ENCODE measurements around the gene BMX. TPM values are rescaled to one million over a fixed set of nuclear protein-coding genes. Genes with fewer than 3 reads are reported as not detected.

Gene BMX
- total RNA-seq, 1 donor from 2014 or later: not detected

GRCh38 chrX:15468036-15468435 lies 32.6 kb upstream of the BMX start:
- Histone ChIP-seq H3K27me3 (ENCODE audit: control insufficient read depth, insufficient read depth, low read length) (no peaks in the 10 kb centered on the region), H3K4me3 (ENCODE audit: low read depth, low read length) (no peak overlapping the region), H3K36me3 (ENCODE audit: control insufficient read depth, insufficient read depth, low read length) (no peaks in the 10 kb centered on the region)
- peak; percentile 22 for TF ChIP-seq CTCF (IDR thresholded peaks at IDR 0.05; ENCODE audit: insufficient read depth, low read length, poor library complexity, severe bottlenecking)
- DNase-seq (ENCODE audit: low read depth): no peak

- H3K27me3 ChIP-seq (ENCODE audit: control insufficient read depth, insufficient read depth, low read length): no peaks in the 10 kb centered on the region
- H3K4me3 ChIP-seq (ENCODE audit: low read depth, low read length): no peak overlapping the region
- no peaks in the 10 kb centered on the region for H3K36me3 ChIP-seq (ENCODE audit: control insufficient read depth, insufficient read depth, low read length)
- no peak for TF ChIP-seq CTCF (IDR thresholded peaks at IDR 0.05; ENCODE audit: insufficient read depth, low read length, poor library complexity, severe bottlenecking)
- no peak for DNase-seq (ENCODE audit: low read depth)
Measured at GRCh38 chrX:15469613-15470012, 31.0 kb upstream of the BMX start.

GRCh38 chrX:15471028-15471427 lies 29.6 kb upstream of the BMX start:
- Histone ChIP-seq H3K4me3 (ENCODE audit: low read depth, low read length) (no peak overlapping the region), H3K27me3 (ENCODE audit: control insufficient read depth, insufficient read depth, low read length) (no peaks in the 10 kb centered on the region), H3K36me3 (ENCODE audit: control insufficient read depth, insufficient read depth, low read length) (no peaks in the 10 kb centered on the region)
- TF ChIP-seq CTCF (IDR thresholded peaks at IDR 0.05; ENCODE audit: insufficient read depth, low read length, poor library complexity, severe bottlenecking): peak; percentile 88
- DNase-seq (ENCODE audit: low read depth): no peak

- TF ChIP-seq CTCF (IDR thresholded peaks at IDR 0.05; ENCODE audit: insufficient read depth, low read length, poor library complexity, severe bottlenecking): no peak
- H3K27me3 ChIP-seq (ENCODE audit: control insufficient read depth, insufficient read depth, low read length): no peaks in the 10 kb centered on the region
- no peak overlapping the region for H3K4me3 ChIP-seq (ENCODE audit: low read depth, low read length)
- DNase-seq (ENCODE audit: low read depth): no peak
- no peaks in the 10 kb centered on the region for H3K36me3 ChIP-seq (ENCODE audit: control insufficient read depth, insufficient read depth, low read length)
Measured at GRCh38 chrX:15472531-15472930, 28.1 kb upstream of the BMX start.

GRCh38 chrX:15474028-15474427 lies 26.6 kb upstream of the BMX start:
- TF ChIP-seq CTCF (IDR thresholded peaks at IDR 0.05; ENCODE audit: insufficient read depth, low read length, poor library complexity, severe bottlenecking): no peak
- DNase-seq (ENCODE audit: low read depth): no peak
- H3K4me3 ChIP-seq (ENCODE audit: low read depth, low read length): no peak overlapping the region

GRCh38 chrX:15475021-15475420 lies 25.6 kb upstream of the BMX start:
- Histone ChIP-seq H3K36me3 (ENCODE audit: control insufficient read depth, insufficient read depth, low read length) (no peaks in the 10 kb centered on the region), H3K4me3 (ENCODE audit: low read depth, low read length) (no peak overlapping the region), H3K27me3 (ENCODE audit: control insufficient read depth, insufficient read depth, low read length) (no peaks in the 10 kb centered on the region)
- no peak for TF ChIP-seq CTCF (IDR thresholded peaks at IDR 0.05; ENCODE audit: insufficient read depth, low read length, poor library complexity, severe bottlenecking)
- peak; percentile 41 for DNase-seq (ENCODE audit: low read depth)

More at GRCh38 chrX:15474028-15474427, 26.6 kb upstream of the BMX start:
- Histone ChIP-seq H3K27me3 (ENCODE audit: control insufficient read depth, insufficient read depth, low read length) (no peaks in the 10 kb centered on the region), H3K36me3 (ENCODE audit: control insufficient read depth, insufficient read depth, low read length) (no peaks in the 10 kb centered on the region)
